HCT116 (cell line): ENCODE results near the gene COL8A2. TPM values are rescaled to one million over a fixed set of nuclear protein-coding genes. Genes with fewer than 3 reads are reported as not detected.

Experiments
- ATAC-seq: fragments of 200-7000 bp; cut with Tn5 transposase; 2 replicates; pipeline ENCODE4 v1.9.1; 2020; ENCODE audit warnings: mild to moderate bottlenecking, moderate library complexity
- BruUV-seq: library from RNA; stranded (reverse); fragments of 400-500 nt; replicated peaks from 2 replicates; lab custom pipeline; 2021; lab: Mats Ljungman, UMichigan
- CTCF ChIA-PET: fragments of 300-600 bp; sonication (Branson Sonifier 250); formaldehyde crosslinking; loops from one replicate; lab custom pipeline; 2021; ENCODE audit warnings: antibody characterized with exemption; lab: Charles Lee
- POLR2A ChIA-PET: fragments of 300-600, 350-600 bp; sonication (Branson Sonifier 250); formaldehyde crosslinking; loops from one replicate; lab custom pipeline; 2021; ENCODE audit warnings: antibody characterized with exemption; lab: Charles Lee
- RAD21 ChIA-PET, 2 experiments: fragments of 300-600 bp; sonication (Branson Sonifier 250); formaldehyde crosslinking; loops; one replicate each; lab custom pipeline; 2023; ENCODE audit warnings: low total read pairs in 2 of 2; ENCODE audit not compliant: uncharacterized antibody in 2 of 2, unreplicated experiment in 2 of 2, low non-redundant PET in 1 of 2; lab: Charles Lee
- DNase-seq: peaks from one replicate; pipeline ENCODE4 v3.0.0-alpha.2; 2010; ENCODE audit warnings: low read depth, low spot score
- H2AFZ ChIP-seq: fragments of 200-600 bp; shearing (Covaris generic), sonication (generic); 2 replicates; pipeline ENCODE4 v1.6.1; 2017; ENCODE audit warnings: low read depth, mixed run types, mixed read lengths, antibody characterized with exemption, low read length; ENCODE audit not compliant: poor library complexity, severe bottlenecking
- H3K27ac ChIP-seq: 2 replicates; pipeline ENCODE4 v1.5.1; 2012; ENCODE audit warnings: low read depth, low read length
- H3K27me3 ChIP-seq: fragments of 200-600 bp; sonication (generic); 2 replicates; pipeline ENCODE4 v1.6.1; 2016; ENCODE audit warnings: mixed run types, low read length, mixed read lengths; ENCODE audit not compliant: insufficient read depth
- H3K36me3 ChIP-seq, 2 experiments: fragments of 200-500 bp in 1 of 2; fragments of 200-600 bp in 1 of 2; sonication (Bioruptor generic) in 1 of 2; sonication (generic) in 1 of 2; 2 replicates each; pipeline versions ENCODE4 v1.5.1 to v1.6.1; 2014 to 2016; ENCODE audit warnings: low read length in 2 of 2, inconsistent platforms in 1 of 2, mixed read lengths in 1 of 2, mixed run types in 1 of 2; ENCODE audit not compliant: insufficient read depth in 2 of 2, control insufficient read depth in 1 of 2
- H3K4me1 ChIP-seq, 2 experiments: fragments of 200-600 bp in 1 of 2; sonication (generic) in 1 of 2; 2 replicates each; pipeline versions ENCODE4 v1.5.1 to v1.6.1; 2012 to 2017; ENCODE audit warnings: low read length in 2 of 2, inconsistent platforms in 1 of 2, mild to moderate bottlenecking in 1 of 2, mixed read lengths in 1 of 2, mixed run types in 1 of 2, moderate library complexity in 1 of 2; ENCODE audit not compliant: insufficient read depth in 2 of 2, control insufficient read depth in 1 of 2
- H3K4me2 ChIP-seq: fragments of 200-600 bp; sonication (generic); 2 replicates; pipeline ENCODE4 v1.6.1; 2017; ENCODE audit warnings: mixed run types, low read length, mixed read lengths
- H3K4me3 ChIP-seq, 2 experiments: fragments of 200-600 bp in 1 of 2; sonication (generic) in 1 of 2; replicated peaks in 1 of 2; 2 replicates each; pipeline ENCODE4 v1.5.1; 2011 to 2016; ENCODE audit warnings: low read length in 2 of 2, control low read depth in 1 of 2, low read depth in 1 of 2, mild to moderate bottlenecking in 1 of 2, mixed read lengths in 1 of 2, mixed run types in 1 of 2
- H3K79me2 ChIP-seq: fragments of 200-600 bp; sonication (generic); 2 replicates; pipeline ENCODE4 v1.6.1; 2017; ENCODE audit warnings: mild to moderate bottlenecking, mixed run types, low read length, moderate library complexity, mixed read lengths; ENCODE audit not compliant: insufficient read depth
- H3K9ac ChIP-seq: fragments of 200-600 bp; sonication (generic); 2 replicates; pipeline ENCODE4 v1.6.1; 2016; ENCODE audit warnings: low read length, mixed read lengths
- H3K9me2 ChIP-seq: fragments of 200-600 bp; sonication (generic), shearing (Covaris generic); 2 replicates; pipeline ENCODE4 v1.6.1; 2017; ENCODE audit warnings: mixed run types, mild to moderate bottlenecking, moderate library complexity; ENCODE audit not compliant: insufficient read depth
- H3K9me3 ChIP-seq, 2 experiments: fragments of 200-500 bp in 1 of 2; fragments of 200-600 bp in 1 of 2; sonication (Bioruptor generic) in 1 of 2; sonication (generic) in 1 of 2; 2 replicates each; pipeline ENCODE4 v1.6.1; 2014 to 2017; ENCODE audit warnings: low read length in 2 of 2, mixed read lengths in 2 of 2, inconsistent platforms in 1 of 2, low read depth in 1 of 2, mild to moderate bottlenecking in 1 of 2, mixed run types in 1 of 2, moderate library complexity in 1 of 2; ENCODE audit not compliant: control insufficient read depth in 1 of 2, insufficient read depth in 1 of 2
- H4K20me1 ChIP-seq: fragments of 200-600 bp; sonication (generic), shearing (Covaris generic); 2 replicates; pipeline ENCODE4 v1.6.1; 2017; ENCODE audit warnings: mixed run types, mild to moderate bottlenecking, moderate library complexity; ENCODE audit not compliant: insufficient read depth
- CEBPB ChIP-seq: IDR thresholded peaks from 2 replicates; pipeline ENCODE4 v1.6.1; 2012; ENCODE audit warnings: low read depth
- EZH2 ChIP-seq: fragments of 200-600 bp; sonication (generic); IDR thresholded peaks from 2 replicates; pipeline ENCODE4 v1.6.1; 2017; ENCODE audit warnings: antibody characterized with exemption, mixed run types
- EZH2phosphoT487 ChIP-seq: fragments of 200-600 bp; IDR thresholded peaks from 2 replicates; pipeline ENCODE4 v1.6.1; 2018; ENCODE audit warnings: antibody characterized with exemption, borderline replicate concordance
- FOSL1 ChIP-seq: IDR thresholded peaks from 2 replicates; pipeline ENCODE4 v1.6.1; 2012; ENCODE audit warnings: low read depth
- POLR2AphosphoS5 ChIP-seq: IDR thresholded peaks from 2 replicates; pipeline ENCODE4 v1.6.1; 2011; ENCODE audit warnings: mild to moderate bottlenecking, low read depth, low read length, moderate library complexity
- SRF ChIP-seq: IDR thresholded peaks from 2 replicates; pipeline ENCODE4 v1.6.1; 2012; ENCODE audit warnings: low read depth
- TCF7L2 ChIP-seq: IDR thresholded peaks from 2 replicates; pipeline ENCODE4 v1.7.0; 2011; ENCODE audit warnings: borderline replicate concordance, inconsistent platforms; ENCODE audit not compliant: insufficient read depth, insufficient read length; ENCODE audit errors: extremely low read depth
- ZNF274 ChIP-seq: fragments of 200-500 bp; sonication (Bioruptor generic); IDR thresholded peaks from 2 replicates; pipeline ENCODE4 v1.6.1; 2014; ENCODE audit warnings: mild to moderate bottlenecking, low read depth, low read length, inconsistent platforms
- intact Hi-C: fragments of 100-400 bp; cut with micrococcal nuclease; formaldehyde crosslinking; loops from 2 replicates; pipeline ENCODE4 v1.10.0; 2022
- total RNA-seq: library from RNA; stranded (reverse); gene quantifications from one replicate; pipeline ENCODE4 v1.2.1, GENCODE V29; 2021; ENCODE audit not compliant: unreplicated experiment
- TF ChIP-seq, protein P1 (sequence below): IDR thresholded peaks from 2 replicates; pipeline ENCODE4 v1.6.1; 2012; ENCODE audit warnings: low read depth
- TF ChIP-seq, protein P2 (sequence below): IDR thresholded peaks from 2 replicates; pipeline ENCODE4 v1.6.1; 2012

Gene COL8A2
- total RNA-seq, 1 experiment from 2014 or later = 0.05 TPM

DNA sequence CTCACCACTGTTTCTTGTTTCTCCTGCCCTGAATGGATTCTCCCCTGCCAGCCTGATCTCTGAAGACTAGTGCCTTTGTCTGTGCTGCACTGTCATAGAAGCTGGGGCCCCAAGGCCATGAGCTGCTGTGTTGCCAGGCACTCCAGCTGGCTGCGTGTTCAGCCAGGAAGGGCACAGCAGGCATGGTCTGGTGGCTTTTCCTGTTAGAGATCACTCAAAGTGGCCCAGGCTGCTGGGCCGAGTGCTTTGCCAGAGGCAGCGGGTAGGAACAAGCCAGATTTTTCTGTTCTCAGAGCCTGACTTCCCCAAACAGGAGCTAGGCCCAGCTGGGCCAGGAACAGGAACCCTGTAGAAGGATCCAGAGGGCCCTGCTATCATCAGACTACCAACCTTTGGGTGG is 31.1 kb downstream of the COL8A2 start:
- H3K27me3 ChIP-seq = no peaks in the 10 kb centered on the region
- no peak for TF ChIP-seq CEBPB
- no peak for TF ChIP-seq EZH2phosphoT487
- TF ChIP-seq ZNF274 = no peak
- TF ChIP-seq, protein P1, sequence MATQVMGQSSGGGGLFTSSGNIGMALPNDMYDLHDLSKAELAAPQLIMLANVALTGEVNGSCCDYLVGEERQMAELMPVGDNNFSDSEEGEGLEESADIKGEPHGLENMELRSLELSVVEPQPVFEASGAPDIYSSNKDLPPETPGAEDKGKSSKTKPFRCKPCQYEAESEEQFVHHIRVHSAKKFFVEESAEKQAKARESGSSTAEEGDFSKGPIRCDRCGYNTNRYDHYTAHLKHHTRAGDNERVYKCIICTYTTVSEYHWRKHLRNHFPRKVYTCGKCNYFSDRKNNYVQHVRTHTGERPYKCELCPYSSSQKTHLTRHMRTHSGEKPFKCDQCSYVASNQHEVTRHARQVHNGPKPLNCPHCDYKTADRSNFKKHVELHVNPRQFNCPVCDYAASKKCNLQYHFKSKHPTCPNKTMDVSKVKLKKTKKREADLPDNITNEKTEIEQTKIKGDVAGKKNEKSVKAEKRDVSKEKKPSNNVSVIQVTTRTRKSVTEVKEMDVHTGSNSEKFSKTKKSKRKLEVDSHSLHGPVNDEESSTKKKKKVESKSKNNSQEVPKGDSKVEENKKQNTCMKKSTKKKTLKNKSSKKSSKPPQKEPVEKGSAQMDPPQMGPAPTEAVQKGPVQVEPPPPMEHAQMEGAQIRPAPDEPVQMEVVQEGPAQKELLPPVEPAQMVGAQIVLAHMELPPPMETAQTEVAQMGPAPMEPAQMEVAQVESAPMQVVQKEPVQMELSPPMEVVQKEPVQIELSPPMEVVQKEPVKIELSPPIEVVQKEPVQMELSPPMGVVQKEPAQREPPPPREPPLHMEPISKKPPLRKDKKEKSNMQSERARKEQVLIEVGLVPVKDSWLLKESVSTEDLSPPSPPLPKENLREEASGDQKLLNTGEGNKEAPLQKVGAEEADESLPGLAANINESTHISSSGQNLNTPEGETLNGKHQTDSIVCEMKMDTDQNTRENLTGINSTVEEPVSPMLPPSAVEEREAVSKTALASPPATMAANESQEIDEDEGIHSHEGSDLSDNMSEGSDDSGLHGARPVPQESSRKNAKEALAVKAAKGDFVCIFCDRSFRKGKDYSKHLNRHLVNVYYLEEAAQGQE = no peak
- no peak for TF ChIP-seq FOSL1
- TF ChIP-seq SRF = no peak
- TF ChIP-seq, protein P2, sequence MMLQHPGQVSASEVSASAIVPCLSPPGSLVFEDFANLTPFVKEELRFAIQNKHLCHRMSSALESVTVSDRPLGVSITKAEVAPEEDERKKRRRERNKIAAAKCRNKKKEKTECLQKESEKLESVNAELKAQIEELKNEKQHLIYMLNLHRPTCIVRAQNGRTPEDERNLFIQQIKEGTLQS = no peak
- TF ChIP-seq EZH2 = no peak
- no peak for TF ChIP-seq POLR2AphosphoS5
- no peak for TF ChIP-seq TCF7L2
- TF ChIP-seq, all 23 proteins: peak for 0
- DNase-seq = no peak
- POLR2A ChIA-PET = no interaction called here
- no peaks in the 10 kb centered on the region for H4K20me1 ChIP-seq
- H3K4me1 ChIP-seq = peaks cover 0 to 19% of the 10 kb centered on the region in 2 experiments; a peak in 2 of 4 replicates
- BruUV-seq = no TSS peak
- no peak overlapping the region for H3K27ac ChIP-seq
- H3K79me2 ChIP-seq = peaks cover 26% of the 10 kb centered on the region
- H3K9me2 ChIP-seq = no peaks in the 10 kb centered on the region
- RAD21 ChIA-PET = no interaction called here
- no peak for ATAC-seq
- no peak overlapping the region for H3K4me3 ChIP-seq
- no peak overlapping the region for H3K9ac ChIP-seq
- H3K9me3 ChIP-seq = no peaks in the 10 kb centered on the region
- CTCF ChIA-PET = interaction anchor here (3.9 kb wide), 1 partner anchor 41 kb away, joined by 31 read pairs; no protein-coding TSS in a partner anchor
- H2AFZ ChIP-seq = no peak overlapping the region
- H3K4me2 ChIP-seq = no peak overlapping the region
- H3K36me3 ChIP-seq = peaks cover 26 to 31% of the 10 kb centered on the region in 2 experiments; a peak in 3 of 4 replicates
- intact Hi-C loops = no loop called here
